GM21717 (cell line): Measurements from ENCODE around the gene PCNX2.
"Not testable (repeated sequence)": the region's sequence is repeated elsewhere in the genome, so short reads cannot be mapped to it uniquely, and the experiment has no call there.

Source experiments
- ATAC-seq: cut with Tn5 transposase; IDR thresholded peaks from one replicate; pipeline ENCODE4 v1.9.1; 2021; ENCODE audit warnings: mild to moderate bottlenecking, moderate library complexity; ENCODE audit not compliant: unreplicated experiment

The PCNX2 gene

DNA sequence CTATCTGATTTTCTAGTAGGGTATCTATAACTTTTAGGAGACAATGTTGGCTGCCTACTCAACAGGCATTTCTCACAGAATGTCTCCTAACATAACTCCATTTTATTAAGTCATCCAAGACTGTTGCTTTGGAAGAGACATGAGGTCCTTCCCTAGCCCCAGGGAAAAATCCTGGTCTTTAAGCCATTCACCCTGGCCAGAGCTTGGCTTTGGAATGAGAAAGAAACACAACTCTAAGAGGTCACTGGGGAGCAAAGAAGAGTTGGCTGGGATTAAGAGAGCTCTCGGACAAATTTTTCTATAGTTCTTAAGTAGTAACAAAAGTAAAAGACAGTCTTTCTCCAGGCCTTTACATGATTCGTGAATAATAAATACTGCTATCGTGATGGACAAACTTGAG lies 57.9 kb downstream of the PCNX2 start:
- ATAC-seq, result no peak

DNA sequence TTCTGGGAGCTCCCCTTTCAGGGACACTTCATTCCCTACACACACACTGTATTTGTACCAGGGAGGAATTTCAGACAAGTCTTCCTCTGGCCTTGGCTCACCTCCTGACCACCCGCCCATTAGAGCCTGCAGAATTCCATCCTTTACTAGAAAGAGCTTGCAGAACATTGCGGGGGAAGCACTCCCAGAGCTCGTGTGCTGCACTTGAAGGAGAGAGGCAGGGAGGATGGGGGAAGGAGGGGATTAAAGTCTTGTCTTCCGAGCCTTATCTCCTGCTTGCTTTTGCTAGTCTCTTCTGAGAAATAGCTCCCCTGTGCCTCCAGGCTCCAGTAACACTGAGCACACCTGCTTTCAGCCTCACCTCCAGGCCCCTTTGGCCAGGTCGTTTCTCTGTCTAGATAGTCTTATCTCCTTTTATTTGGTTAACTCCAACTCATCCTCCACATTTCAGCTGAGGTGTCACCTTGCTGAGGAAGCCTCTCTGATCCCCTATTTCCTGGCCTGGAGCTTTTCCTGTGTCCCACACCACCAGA lies 62.0 kb downstream of the PCNX2 start:
- ATAC-seq, result no peak

DNA sequence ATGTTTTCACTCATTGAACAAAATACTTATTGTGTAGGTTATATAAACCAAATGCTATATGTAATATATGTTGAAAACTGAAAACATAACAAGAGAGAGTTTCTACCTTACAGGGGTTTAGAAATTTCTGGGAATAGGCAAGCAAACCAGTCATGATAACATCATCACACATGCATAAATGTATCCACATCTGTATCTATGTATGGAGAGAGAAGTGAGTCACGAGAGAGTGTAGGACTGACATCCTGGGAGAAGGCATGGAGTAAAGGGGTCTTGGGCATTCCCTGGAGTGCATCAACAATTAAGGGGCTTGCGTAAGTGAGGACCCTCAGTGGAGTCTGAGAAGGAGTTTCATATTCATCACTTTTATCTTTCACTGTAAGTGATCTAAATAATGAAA lies 65.5 kb downstream of the PCNX2 start:
- ATAC-seq, result no peak

DNA sequence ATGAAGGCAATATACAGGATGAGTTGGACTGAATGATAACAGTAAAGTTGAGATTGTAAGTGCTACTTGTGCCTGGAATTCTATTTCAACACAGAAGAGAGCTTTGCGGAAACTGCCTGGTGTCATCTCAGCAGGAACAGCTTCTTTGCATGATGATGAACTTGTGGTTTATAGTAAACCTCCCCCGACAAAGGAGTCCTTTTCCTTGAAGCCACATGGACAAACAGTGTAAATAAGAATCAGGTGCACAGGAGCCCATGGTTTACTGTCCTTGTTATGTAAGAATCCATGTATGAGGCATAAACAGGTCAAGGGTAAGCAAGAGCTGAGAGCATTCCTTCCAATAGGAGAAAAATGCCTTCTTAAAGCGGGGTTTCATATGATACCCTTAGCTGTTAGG lies 66.2 kb downstream of the PCNX2 start:
- ATAC-seq, result no peak

DNA sequence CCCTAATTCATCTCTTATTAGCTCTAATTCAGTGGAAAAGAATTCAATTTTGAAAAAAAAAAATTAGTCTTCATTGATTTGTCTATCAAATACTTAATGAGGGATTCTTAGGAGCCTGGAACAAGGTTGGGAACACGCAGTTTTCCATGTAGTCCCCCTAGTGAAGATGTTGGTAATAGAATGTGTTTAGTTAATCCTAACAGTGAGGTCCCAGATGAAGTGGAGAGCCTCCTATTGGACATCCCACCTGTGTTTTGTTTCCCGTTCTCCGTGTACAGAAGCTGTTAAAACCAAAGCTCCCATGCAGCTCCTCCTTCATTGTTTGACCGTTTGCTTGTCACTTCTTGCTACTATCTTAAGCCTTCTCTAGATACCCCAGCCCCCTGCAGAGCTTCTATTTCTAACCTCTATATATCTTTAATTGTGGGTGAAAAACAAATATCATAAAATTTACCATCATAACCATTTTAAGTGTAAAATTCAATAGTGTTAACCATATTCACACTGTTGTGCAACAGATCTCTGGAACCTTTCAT lies 67.5 kb downstream of the PCNX2 start:
- no peak for ATAC-seq

DNA sequence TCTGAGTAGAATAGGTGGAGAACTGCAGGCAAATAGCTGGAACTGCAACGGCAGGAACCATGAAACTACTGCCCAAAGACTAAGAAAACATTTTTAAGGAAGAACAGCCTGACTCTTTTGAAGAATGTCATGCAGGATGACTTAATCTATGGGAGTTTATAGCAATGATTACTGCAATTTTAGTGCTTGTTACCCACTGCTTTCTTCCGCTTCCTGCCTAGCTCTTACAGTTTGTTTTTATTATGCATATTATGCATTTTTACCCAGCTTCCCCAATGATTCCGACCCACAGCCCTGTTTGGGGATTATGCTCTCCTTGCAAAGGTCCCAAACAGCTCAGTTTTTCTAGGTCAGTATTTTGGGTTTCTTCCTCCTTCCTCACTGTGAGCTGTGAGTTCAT lies 71.2 kb downstream of the PCNX2 start:
- no peak for ATAC-seq

DNA sequence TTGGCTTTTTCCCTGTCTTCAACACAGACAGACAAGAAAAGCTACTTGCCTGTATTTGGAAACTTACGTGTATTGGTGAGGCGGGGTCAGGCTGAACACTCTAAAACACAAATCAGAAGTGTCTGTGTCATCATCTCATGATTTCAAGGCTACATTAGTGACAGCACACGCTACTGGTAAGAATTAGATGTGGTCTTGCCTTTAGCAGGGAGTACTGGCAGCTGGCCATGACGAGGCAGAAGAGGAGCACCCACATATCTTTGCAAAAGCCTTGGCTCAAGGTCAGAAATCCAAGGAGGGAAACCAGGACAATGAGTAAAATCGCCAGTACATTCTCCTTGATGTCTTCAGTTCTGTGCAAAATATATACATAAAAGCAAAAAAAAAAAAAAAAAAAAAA lies 77.7 kb downstream of the PCNX2 start:
- ATAC-seq, result no peak

DNA sequence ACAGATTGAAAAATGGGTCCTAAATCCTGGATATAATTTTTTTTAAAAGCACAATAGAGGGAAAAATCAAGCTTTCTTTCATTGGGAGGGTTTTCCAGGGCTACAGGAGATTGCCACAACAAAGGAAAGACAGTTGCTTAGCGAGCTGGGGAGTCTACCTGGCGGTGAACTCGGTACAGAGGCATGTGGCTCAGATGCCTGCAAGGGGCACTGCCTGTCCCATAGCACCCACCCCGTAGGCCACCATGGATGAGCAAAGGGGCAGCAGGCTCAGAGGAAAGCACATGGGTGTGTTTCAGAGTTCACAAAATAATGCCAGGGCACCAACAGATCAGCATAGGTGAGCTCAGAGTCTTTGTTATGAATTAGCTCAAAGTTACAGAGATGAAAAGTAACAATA lies 79.5 kb downstream of the PCNX2 start:
- no peak for ATAC-seq

DNA sequence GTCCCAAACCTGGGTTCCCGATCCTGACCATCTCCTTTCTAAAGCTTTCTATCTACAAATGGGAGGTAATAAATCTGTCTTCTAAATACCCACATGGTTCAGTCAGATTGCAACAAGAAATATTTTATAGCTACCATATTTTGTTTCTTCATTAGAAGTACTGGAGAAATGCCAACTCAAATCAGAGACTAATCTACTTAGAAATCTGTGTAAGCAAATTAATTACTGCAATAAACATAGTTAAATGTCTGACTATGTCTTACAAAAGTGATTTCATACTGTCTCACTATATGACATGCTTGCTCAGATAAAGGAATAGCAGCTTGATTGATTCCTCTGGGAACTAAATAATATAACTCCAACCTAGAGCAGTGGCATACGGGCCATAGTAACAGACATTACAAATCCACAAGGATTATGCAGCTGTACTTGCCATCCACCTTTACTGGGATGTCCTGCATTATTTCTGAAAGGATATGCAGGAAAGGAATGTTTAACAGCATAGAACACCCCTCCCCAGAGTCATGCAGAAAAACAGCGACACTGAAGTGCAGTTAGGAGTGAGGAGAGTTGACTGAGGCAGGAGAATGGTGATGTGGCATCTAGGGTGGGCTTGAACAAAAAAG lies 80.3 kb downstream of the PCNX2 start:
- ATAC-seq, result no peak

DNA sequence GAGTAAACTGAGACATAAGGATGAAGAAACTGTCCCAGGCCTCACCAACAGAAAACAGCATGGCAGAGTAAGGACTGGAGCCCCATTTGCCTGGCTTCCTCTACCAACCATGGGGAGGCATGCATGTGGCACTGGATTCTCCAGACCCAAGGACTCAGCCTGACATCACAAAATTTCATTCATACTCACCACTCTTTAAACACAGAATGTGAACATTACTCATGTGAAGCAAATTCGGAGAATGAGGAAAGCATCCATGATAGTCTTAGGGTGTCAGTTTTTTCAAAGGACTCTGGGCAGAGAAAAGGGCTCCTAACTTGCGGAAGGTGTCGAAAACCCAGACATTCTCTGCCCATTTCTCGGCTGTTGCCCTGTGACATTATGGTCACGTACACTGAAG lies 83.9 kb downstream of the PCNX2 start:
- ATAC-seq, result no peak

DNA sequence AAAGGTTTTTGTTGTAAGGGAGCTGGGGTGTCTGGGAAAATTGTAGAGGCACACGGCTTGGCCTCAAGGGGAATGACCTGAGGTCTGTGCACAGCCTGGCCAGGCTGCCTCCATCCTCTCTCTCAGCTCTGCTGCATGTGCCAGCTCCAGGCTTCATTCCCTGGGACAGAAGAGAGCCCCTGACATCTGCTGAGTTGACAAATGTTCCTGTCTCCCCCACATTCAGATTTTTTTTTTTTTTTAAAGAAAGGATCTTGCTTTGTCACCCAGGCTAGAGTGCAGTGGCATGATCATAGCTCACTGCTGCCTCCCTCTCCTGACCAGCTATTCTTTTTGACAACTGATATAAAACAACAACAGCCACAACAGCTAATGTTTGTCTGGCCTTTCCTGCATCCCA lies 84.4 kb downstream of the PCNX2 start:
- no peak for ATAC-seq

DNA sequence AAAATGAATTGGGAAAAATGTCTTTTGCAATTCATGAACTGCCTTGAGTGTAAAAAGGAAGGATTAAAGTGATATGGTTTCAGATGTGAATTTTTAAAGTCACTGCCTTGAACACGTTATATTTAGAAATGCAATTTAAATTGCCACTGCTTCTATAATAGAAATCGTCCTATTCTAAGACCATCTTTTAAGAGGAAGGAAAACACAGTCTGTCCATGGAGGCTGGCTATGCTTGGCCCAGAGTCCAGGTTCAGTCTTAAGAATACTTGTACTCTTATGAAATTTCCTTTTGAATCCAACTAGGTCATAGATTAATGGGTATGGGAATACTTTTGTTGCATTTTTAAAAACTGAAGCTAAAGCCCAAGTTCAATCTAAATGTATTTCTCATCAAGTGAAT lies 86.0 kb downstream of the PCNX2 start:
- no peak for ATAC-seq

DNA sequence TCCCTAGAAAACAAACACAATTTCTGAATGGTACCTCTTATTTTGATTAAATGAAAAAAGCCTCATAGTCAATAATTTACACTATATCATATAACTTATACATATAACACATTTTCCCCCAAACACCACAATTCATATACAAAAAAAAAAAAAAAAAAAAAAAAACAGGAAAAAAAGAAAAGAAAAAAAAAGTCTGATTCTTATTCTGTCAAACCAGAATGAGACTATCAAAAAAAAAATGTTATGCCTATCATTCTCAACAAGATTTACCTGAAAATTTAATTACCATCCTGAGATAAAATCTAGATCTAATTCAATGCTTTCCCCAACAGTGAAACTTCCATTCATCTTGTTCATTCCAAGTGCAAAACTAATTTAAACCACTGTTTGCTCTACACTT lies 86.8 kb downstream of the PCNX2 start:
- no peak for ATAC-seq

DNA sequence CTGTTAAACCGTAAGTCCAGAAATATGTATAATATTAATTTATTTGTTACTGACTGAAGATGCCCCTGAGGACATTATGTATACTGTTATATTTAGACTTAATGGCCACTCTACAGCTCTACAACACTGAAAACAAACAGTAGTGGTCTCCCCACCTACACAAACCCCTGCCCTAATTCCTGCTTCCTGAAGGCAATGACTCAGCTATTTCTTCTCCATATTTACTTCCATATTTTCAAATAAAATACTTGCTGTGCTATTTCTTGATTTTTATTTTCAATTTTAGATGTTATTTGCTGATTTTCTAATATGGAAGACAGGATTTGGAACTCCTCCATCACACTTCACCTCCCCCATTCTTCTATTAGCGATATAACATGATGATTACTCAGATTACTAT lies 97.6 kb downstream of the PCNX2 start:
- no peak for ATAC-seq

DNA sequence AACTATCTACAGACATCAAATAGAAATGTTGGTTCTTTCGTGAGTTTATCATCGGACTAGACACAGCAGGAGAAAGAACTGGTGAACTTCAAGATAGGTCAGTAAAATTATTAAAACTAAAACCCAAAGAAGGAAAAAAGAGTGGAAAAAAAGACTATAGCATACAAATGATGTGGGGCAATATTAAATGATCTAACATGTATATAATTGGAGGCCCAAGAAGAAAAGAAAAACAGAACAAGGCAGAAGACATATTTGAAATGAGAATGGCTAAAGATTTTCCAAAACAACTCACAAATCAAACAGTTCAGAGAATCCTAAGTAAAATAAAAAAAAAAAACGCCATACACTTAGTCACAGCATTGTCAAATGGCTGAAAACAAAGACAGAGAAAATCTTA lies 101.8 kb downstream of the PCNX2 start:
- no peak for ATAC-seq

DNA sequence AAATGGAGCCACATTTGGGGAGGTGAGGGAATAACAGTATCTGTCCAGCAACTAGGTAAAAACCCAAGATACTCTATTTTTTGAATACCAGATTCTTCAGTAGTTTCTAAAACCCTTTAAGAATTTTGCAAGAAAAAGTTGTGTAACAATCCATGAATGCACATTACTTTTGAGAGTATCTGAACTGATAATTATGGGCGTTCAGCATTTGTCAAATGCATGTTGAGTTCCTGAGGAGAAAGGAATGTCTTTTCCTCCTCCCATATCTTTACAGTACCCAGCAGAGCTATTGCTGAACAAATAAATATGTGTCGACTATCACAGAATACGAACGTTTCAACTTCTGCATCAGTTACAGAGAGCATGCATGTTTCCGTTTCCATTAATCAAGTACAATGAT lies 104.5 kb downstream of the PCNX2 start:
- ATAC-seq, result no peak

DNA sequence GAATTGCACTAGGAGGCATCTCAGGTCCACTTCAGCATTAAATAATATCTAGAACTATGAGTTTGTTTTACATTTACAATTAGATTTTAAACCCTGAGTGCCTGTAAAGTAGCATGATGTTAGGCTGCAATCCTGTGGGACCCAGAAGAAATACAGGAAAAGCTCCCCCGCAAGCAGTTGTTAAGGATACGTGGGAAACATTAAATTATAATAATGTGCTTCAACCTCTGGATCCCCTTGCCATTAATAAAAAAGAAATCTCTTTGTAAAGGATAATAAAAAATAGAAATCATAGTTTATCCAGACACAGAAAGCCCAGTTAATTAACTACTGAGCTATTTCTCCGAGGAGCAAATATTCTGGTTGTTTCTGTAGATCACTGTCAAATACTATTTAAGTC lies 106.0 kb downstream of the PCNX2 start:
- ATAC-seq, result no peak

DNA sequence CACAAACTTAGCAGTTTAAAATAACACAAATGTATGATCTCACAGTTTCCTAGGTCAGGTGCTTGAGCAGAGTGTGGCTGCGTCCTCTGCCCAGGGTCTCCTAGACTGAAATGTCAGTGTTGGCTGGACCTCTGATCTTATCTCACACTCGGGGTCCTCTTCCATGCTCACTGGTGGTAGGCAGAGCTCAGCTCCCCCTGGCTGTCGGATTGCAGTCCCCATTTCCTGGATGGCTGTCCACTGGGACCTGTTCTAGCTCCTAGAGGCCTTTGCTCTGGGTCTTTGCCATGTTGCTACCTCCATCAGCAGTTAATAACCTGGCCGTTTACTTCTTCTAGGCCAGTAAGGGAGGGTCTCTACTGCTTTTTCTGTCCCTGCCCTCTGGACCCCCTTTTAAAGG lies 107.5 kb downstream of the PCNX2 start:
- no peak for ATAC-seq

DNA sequence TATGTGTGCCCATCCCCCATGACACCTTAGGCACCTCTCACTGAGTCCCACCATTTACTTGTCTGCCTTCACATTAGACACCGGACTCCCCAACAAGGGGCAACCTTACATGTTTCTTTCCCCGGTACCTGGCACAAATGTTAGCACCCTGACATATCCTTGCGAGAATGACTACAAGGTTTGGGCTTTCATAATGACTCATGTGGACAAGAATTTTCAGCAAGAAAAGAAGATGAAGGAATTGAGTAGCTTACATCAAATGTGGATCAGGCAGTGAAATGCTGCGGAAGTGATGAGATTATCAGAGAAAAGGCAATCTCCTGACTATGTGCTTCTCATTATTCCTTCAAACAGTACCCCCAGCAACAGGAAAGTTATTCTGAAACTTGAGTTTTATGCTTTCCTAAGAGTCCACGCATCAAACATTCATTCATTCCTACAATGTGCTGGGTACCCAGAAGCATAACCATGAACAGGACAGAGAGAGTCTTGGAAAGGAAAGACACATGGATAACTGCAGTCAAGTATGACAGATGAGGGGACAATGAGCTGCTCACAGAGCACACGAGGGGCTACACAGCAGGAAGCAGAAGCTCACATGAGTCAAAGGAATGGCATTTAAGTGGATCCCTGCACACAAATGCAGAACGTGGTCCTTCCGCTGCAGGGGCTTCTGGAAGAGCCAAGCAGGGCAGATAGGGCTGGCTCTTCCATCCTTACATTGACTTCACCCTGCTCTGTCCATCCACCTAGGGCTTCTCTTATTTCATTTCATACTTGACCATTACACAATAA lies 112.1 kb downstream of the PCNX2 start:
- ATAC-seq, result no peak

DNA sequence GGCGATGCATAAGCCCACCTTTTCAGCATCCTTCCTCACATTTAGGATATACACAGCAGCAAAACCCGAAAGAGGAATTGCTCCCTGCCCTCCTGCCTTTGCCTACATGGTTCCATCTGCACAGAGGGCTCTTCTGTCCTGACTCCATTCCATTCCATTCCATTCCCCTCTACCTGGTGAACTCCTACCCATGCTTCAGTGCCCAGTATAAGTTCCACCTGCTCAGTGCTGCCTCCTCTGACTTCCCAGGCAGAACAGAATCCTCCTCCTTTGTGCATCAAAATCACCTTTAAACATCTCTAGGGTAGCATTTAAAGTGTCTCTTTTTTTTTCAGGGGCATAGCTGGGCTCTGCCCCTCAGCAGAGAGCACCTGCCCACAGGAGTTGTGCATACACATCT lies 112.9 kb downstream of the PCNX2 start:
- no peak for ATAC-seq

DNA sequence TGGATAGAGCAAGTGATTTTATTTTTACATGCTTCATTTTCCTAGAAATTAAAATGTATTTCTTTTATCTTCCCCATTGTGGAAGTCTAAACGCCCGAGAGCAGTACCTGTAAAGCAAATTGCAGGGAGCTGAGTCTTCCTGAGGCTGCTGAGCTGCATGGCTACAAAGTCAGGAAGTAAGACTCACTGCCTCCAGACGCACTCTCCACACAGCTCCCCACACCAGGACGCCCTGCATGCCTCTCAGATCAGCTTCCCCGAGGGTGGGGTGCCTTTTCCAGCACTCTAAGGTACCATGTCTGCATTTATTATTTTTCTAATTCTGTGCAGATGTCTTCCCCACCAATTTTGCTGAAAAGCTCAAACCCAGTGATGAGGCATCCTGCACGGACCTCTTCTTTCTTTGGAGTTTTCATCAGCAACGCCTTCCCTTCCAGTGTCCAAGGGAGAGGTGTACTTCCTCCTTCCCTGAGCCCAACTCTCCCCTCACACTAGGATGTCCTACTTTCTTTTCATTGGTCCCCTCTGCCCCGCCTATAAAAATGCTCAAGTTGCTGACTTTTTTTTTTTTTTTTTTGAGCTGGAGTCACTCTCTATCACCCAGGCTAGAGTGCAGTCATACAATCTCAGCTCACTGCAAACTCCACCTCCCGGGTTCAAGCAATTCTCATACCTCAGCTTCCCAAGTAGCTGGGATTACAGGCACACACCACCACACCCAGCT lies 114.7 kb downstream of the PCNX2 start:
- ATAC-seq, result no peak

DNA sequence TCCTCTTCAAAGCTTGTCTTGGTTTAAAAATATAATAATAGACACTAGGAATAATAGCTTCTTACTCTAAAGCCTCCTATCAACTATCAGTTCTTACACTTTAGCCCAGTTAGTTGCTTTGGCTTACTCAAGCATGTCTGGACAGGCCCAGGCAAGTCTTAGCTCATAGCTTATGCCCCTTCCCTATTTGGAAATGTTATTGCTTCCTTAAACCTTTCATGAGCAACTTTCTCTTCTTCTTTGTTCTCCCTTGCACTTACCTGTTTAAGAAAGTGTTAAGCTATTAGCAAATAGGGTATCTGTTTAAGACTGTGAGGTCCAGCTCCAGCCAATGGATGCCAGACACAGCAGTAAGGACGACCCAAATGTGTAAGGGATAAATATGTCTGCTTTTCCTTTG lies 115.9 kb downstream of the PCNX2 start:
- ATAC-seq, result not testable (repeated sequence)
